Bronchial epithelial cell (primary cell): ENCODE results near the gene XPC. TPM values are rescaled to one million over a fixed set of nuclear protein-coding genes. Genes with fewer than 3 reads are reported as not detected.

Experiments
- DNase-seq: peaks from one replicate; pipeline ENCODE4 v3.0.0-alpha.2; 2010; ENCODE audit warnings: low read depth
- FAIRE-seq: peaks from 2 replicates; lab custom pipeline; 2011; peaks lifted over from hg19 to GRCh38; lab: Jason Lieb, UNC
- H3K27me3 ChIP-seq: 2 replicates; pipeline ENCODE4 v1.5.1; 2011; ENCODE audit warnings: low read length; ENCODE audit not compliant: control insufficient read depth, insufficient read depth
- H3K36me3 ChIP-seq: 2 replicates; pipeline ENCODE4 v1.5.1; 2011; ENCODE audit warnings: low read length; ENCODE audit not compliant: control insufficient read depth, insufficient read depth
- H3K4me3 ChIP-seq: 2 replicates; pipeline ENCODE4 v1.5.1; 2011; ENCODE audit warnings: mild to moderate bottlenecking, low read depth, low read length, control low read depth
- CTCF ChIP-seq: IDR thresholded peaks from 2 replicates; pipeline ENCODE4 v1.5.1; 2011; ENCODE audit warnings: mild to moderate bottlenecking, moderate library complexity, low read length, control low read depth, inconsistent platforms; ENCODE audit not compliant: insufficient read depth, severe bottlenecking
- total RNA-seq: library from RNA; depleted of rRNA; stranded (reverse); fragments of >200 nt; gene quantifications from 2 replicates; pipeline ENCODE4 v1.2.1, GENCODE V29; 2014

Gene XPC
- total RNA-seq, 1 donor from 2014 or later, result 25.3 TPM

DNA sequence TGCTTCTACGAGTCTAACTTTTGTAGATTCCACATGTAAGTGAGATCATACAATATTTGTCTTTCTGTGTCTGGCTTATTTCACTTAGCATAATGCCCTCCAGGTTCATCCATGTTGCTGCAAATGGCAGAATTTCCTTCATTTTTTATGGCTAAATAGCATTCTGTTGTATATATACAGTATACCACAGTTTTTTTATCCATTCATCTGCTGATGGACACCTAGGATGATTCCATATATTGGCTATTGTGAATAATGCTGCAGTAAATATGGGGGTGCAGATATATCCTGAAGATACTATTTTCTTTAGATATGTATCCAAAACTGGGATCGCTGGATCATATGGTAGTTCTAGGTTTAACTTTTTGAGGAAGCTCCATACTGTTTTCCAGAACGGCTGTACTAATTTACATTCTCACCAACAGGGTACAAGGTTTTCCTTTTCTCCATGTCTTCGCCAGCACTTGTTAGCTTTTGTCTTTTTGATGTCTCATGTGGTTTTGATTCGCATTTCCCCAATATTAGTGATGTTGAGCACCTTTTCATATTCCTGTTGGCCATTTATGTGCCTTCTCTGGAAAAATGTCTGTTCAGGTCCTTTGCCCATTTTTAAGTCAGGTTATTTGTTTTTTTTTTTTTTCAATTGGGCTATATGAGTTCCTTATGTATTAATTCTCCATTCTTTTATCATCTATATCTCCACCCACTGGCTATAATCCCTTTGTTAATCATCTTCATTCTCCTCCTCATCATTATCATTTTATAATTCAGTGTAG is 80.6 kb downstream of the XPC start:
- FAIRE-seq, result no peak
- no peak for DNase-seq

DNA sequence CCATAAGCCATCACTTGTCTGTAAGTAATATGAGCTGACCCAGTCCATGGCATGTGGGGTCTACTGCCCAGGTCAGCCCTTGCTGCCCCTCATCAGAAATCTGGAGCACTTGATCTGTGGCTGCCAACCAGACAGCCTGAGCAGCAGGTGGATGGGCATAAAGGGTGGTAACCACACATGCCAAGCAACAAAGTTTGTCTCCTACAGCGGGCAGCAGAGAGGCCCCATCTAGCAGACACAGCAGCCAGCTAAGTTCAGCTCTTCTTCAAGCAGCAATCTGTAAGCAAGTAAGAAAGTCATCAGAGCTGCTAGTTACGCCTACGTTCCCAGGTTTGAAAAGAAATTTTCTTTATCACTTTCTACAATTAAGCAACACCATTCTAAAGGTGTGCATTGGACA is 81.7 kb downstream of the XPC start:
- DNase-seq, result no peak
- no peaks in the 10 kb centered on the region for H3K27me3 ChIP-seq
- H3K4me3 ChIP-seq, result no peak overlapping the region
- H3K36me3 ChIP-seq, result no peaks in the 10 kb centered on the region
- no peak for TF ChIP-seq CTCF
- no peak for FAIRE-seq

More for the DNA sequence above, 80.6 kb downstream of the XPC start:
- TF ChIP-seq CTCF, result no peak
- no peaks in the 10 kb centered on the region for H3K27me3 ChIP-seq
- H3K36me3 ChIP-seq, result no peaks in the 10 kb centered on the region
- H3K4me3 ChIP-seq, result no peak overlapping the region

Other genes starting within 250 kb of the XPC start
- gene CHCHD4, start 53.7 kb downstream of the XPC start, total RNA-seq, result 23.6 and 32.1 TPM in 2 replicates
- gene TMEM43, start 53.5 kb downstream of the XPC start, total RNA-seq, result 88.5 and 105 TPM in 2 replicates
- 5.5 and 6.6 TPM in 2 replicates for gene LSM3, start 216 bp upstream of the XPC start, total RNA-seq
- 4.6 and 13.2 TPM in 2 replicates for gene SLC6A6, start 224.0 kb upstream of the XPC start, total RNA-seq